ENCODE measurements around the gene VWF.

VWF gene

DNA sequence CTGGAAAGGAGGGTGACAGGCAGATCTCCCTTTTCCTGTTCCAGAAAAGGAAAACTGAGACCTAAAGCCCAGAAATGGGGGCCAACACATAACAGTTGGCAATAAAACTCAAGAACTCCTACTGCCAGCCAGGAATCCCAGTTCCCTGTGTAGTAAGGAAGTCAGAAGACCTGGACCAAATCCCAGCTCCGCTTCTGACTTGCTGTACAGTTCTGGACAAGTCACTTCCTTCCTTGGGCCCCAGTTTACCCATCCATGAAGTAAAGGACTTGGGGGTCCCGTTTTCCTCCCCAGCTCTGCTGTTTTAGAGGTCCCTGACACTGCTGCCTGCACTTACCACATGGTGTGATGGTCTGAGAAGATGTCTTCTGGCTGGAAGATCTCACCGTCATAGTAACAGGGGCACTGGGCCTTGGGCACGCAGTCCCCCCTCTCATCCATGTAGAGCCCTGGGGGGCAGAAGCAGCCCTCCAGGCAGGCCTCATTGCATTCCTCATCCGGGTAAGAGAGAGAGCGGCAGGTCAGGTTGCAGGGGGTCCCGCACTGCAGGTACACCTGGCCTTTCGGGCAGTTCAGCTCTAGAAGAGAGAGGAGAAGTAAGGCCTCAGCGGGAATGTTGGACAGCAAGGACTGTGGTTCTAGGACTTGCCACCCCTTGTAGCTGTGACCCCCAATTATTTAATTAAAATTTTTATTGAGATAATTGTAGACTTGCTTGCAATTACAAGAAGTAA, 72.1 kb downstream of the VWF start:
- Histone ChIP-seq H3K27ac (ENCODE audit: low read length) (no peak overlapping the region), H3K27me3 (ENCODE audit: control insufficient read depth, insufficient read depth, low read length) (no peaks in the 10 kb centered on the region), H3K4me1 (ENCODE audit: control insufficient read depth, low read depth, low read length) (peaks cover 7% of the 10 kb centered on the region), H3K36me3 (ENCODE audit: control insufficient read depth, low read depth, low read length) (no peaks in the 10 kb centered on the region), H3K9ac (ENCODE audit: low read length) (no peak overlapping the region), H3K9me3 (ENCODE audit: control insufficient read depth, low read depth, low read length) (no peaks in the 10 kb centered on the region), H3K4me3 (ENCODE audit: low read length) (no peak overlapping the region)

DNA sequence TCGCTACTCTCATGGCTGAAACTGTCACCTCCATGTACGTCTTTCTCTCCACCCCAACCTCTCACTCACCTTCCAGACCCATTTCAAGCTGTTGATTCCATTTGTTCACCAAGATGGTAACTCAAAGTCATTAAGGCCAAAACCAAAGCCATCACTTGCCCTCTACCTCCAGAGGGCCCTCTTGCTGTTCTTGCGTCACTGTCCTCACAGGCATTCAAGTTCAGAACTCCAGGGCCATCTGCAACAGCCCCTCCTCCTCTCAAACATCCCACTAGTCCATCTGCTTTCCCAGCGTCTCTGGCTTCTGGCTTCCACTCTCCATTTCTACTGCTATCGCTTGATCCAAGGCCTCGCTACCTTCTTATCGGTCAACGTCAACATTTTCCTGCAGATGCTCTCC, 74.5 kb downstream of the VWF start:
- no peaks in the 10 kb centered on the region for H3K9me3 ChIP-seq (ENCODE audit: control insufficient read depth, low read depth, low read length)
- no peak overlapping the region for H3K4me3 ChIP-seq (ENCODE audit: low read length)
- H3K27me3 ChIP-seq (ENCODE audit: control insufficient read depth, insufficient read depth, low read length) = no peaks in the 10 kb centered on the region
- H3K4me1 ChIP-seq (ENCODE audit: control insufficient read depth, low read depth, low read length) = no peaks in the 10 kb centered on the region
- no peak overlapping the region for H3K27ac ChIP-seq (ENCODE audit: low read length)
- no peaks in the 10 kb centered on the region for H3K36me3 ChIP-seq (ENCODE audit: control insufficient read depth, low read depth, low read length)
- no peak overlapping the region for H3K9ac ChIP-seq (ENCODE audit: low read length)

DNA sequence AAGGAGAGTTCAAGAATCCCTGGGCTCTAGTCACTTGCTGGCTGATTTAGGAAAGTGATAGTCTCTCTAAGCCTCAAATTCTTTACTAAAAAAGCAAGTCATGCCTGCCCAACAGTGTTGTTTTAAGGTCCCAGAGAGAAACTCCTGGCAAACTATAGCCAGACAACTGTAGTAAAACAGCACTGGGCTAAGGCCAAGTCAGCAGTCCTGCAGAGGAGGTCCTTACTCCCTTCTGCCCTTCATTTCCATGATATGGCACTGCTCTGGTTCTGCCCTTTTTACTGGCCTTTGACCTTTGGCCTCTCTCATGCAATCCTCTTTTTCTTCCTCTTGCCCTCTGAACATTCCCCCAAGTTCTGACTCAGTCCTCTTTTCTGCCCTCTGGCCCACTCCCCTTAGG, 74.9 kb downstream of the VWF start:
- H3K9me3 ChIP-seq (ENCODE audit: control insufficient read depth, low read depth, low read length) = no peaks in the 10 kb centered on the region
- no peaks in the 10 kb centered on the region for H3K36me3 ChIP-seq (ENCODE audit: control insufficient read depth, low read depth, low read length)
- no peaks in the 10 kb centered on the region for H3K27me3 ChIP-seq (ENCODE audit: control insufficient read depth, insufficient read depth, low read length)
- H3K4me1 ChIP-seq (ENCODE audit: control insufficient read depth, low read depth, low read length) = no peaks in the 10 kb centered on the region
- H3K27ac ChIP-seq (ENCODE audit: low read length) = no peak overlapping the region
- H3K9ac ChIP-seq (ENCODE audit: low read length) = no peak overlapping the region
- H3K4me3 ChIP-seq (ENCODE audit: low read length) = no peak overlapping the region

DNA sequence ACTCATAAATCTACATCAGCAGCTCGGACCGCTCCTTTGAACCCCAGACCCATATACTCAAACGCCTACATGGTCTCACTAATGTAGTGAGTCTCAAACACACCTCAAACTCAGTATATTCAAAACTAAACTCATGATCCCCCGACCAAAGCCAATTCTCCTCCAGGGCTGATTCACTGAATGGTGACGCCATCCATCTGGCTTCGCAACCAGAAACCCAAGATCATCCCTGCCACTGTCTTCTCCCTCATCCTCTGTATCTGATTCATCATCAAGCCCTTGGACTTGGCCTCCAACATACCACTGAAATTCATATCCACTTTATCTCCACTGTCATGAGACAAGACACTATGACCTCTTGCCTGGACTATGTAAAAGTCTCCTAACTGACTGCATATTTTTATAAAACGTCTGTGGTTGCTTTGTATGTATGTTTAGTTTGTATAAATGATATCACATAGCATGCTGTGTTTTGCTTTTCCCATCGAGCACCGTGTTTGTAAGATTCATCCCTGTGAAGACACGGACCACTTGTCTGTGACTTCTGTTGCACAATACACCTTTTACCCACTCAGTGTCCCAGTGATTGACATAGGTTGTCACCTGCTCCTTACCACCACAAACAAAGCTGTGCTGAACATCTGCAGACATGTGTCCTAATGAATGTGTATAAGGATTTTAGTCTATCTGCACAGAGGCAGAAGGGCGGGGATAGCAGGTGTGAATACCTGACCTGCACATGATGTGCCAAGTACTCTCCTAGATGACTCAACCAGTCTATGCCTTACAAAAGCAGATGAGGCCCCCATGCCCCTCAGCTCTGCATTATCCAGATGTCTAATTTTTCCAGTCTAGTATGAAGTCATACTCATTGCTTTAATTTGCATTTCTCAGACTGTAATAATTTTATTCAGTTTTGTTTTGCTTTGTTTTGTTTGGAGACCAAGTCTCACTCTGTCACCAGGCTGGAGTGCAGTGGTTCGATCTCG, 76.9 kb downstream of the VWF start:
- Histone ChIP-seq H3K4me3 (ENCODE audit: low read length) (no peak overlapping the region), H3K9me3 (ENCODE audit: control insufficient read depth, low read depth, low read length) (no peaks in the 10 kb centered on the region), H3K27me3 (ENCODE audit: control insufficient read depth, insufficient read depth, low read length) (no peaks in the 10 kb centered on the region), H3K4me1 (ENCODE audit: control insufficient read depth, low read depth, low read length) (no peaks in the 10 kb centered on the region), H3K36me3 (ENCODE audit: control insufficient read depth, low read depth, low read length) (no peaks in the 10 kb centered on the region), H3K27ac (ENCODE audit: low read length) (no peak overlapping the region), H3K9ac (ENCODE audit: low read length) (no peak overlapping the region)

DNA sequence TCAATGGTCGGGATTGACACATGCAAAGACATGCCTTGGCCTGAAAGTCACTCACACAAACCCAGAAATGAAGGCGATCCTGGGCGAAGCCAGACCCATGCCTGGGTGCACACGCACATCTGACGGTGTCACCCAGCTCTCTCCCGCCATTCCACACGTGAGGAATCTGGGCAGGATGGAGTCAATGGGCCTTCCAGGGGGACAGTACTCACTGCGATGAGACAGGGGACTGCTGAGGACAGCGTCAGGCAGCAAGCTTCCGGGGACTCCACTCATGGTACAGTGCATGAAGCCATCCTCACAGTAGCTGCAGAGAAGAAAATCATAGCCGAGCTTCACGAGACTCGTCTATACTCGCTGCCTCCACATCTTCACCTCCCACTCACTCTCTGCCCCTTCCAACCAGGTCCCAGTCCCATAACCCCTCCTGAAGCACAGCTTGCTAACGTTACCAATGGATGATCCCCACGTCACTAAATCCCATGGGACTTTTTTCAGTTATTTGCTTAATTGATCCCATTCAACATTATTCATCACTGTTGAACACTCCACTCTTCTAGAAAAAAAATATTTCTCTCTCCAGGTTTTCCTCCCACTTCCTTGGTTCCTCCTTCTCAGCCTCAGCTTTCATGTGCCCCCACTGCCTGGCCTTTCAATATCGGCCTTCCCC, 77.8 kb downstream of the VWF start:
- no peak overlapping the region for H3K9ac ChIP-seq (ENCODE audit: low read length)
- no peaks in the 10 kb centered on the region for H3K9me3 ChIP-seq (ENCODE audit: control insufficient read depth, low read depth, low read length)
- H3K4me3 ChIP-seq (ENCODE audit: low read length) = no peak overlapping the region
- H3K27ac ChIP-seq (ENCODE audit: low read length) = no peak overlapping the region
- no peaks in the 10 kb centered on the region for H3K4me1 ChIP-seq (ENCODE audit: control insufficient read depth, low read depth, low read length)
- no peaks in the 10 kb centered on the region for H3K27me3 ChIP-seq (ENCODE audit: control insufficient read depth, insufficient read depth, low read length)
- H3K36me3 ChIP-seq (ENCODE audit: control insufficient read depth, low read depth, low read length) = no peaks in the 10 kb centered on the region

DNA sequence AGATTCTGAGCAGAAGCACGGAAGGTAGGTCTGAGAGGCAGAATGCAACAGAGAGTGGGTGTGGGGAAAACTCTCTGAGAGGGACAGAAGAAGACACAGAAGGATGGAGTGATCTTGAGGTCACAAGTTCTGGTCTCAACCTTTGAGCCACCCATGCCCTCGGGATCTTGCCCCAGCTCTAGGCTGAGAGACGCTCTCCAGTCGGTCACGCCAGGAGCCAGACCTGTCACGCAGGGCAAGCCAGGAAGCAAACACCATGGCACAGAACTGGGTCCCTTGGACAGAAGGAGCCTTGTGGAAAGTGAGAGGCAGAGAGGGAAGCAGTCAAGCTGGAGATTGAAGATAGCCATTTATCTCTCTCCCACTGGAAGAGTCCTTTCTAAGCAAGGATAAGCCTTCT, 79.0 kb downstream of the VWF start:
- Histone ChIP-seq H3K9ac (ENCODE audit: low read length) (no peak overlapping the region), H3K27me3 (ENCODE audit: control insufficient read depth, insufficient read depth, low read length) (no peaks in the 10 kb centered on the region), H3K4me1 (ENCODE audit: control insufficient read depth, low read depth, low read length) (no peaks in the 10 kb centered on the region), H3K9me3 (ENCODE audit: control insufficient read depth, low read depth, low read length) (no peaks in the 10 kb centered on the region), H3K27ac (ENCODE audit: low read length) (no peak overlapping the region), H3K36me3 (ENCODE audit: control insufficient read depth, low read depth, low read length) (no peaks in the 10 kb centered on the region), H3K4me3 (ENCODE audit: low read length) (no peak overlapping the region)

DNA sequence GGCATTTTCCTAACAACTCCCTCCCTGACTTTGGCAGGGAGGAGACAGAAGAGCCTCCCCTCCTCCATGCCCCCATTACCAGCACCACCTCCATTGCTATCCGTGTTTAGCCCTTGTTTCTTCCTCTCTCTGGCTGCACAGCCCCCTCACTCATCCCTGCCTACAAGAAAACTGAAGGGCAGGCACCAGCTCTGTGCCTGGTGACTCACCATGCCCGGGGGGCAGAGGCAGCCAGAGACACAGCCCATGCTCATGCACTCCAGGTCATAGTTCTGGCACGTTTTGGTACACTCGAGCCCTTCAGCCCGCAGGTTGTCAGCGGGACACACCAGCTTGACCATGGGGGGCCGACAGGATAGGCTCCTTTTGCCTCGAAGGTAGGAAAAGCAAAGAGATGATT, 80.4 kb downstream of the VWF start:
- Histone ChIP-seq H3K9ac (ENCODE audit: low read length) (no peak overlapping the region), H3K4me3 (ENCODE audit: low read length) (no peak overlapping the region), H3K9me3 (ENCODE audit: control insufficient read depth, low read depth, low read length) (no peaks in the 10 kb centered on the region), H3K27ac (ENCODE audit: low read length) (no peak overlapping the region), H3K27me3 (ENCODE audit: control insufficient read depth, insufficient read depth, low read length) (peaks cover 4% of the 10 kb centered on the region), H3K4me1 (ENCODE audit: control insufficient read depth, low read depth, low read length) (no peaks in the 10 kb centered on the region), H3K36me3 (ENCODE audit: control insufficient read depth, low read depth, low read length) (no peaks in the 10 kb centered on the region)

DNA sequence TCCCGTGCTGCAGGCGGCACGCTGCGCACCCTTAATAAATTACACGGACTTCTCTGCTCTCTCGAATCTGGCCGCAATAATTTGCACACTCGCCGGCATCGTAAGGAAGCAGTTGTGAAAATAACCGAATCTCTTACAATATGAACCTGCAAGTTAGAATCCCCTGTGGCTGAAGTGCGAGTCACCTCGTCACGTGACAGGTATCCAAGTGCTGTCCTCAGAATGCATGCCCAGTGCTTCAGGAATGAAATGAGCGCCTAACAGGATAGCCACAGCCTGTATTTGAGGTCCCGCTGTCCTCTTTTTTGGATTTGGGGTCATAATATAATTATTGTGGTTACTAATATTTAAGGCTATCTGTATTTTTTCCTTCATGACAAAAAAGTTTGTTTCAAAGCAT, 82.0 kb downstream of the VWF start:
- H3K9me3 ChIP-seq (ENCODE audit: control insufficient read depth, low read depth, low read length) = no peaks in the 10 kb centered on the region
- peaks cover 6% of the 10 kb centered on the region for H3K4me1 ChIP-seq (ENCODE audit: control insufficient read depth, low read depth, low read length)
- H3K27me3 ChIP-seq (ENCODE audit: control insufficient read depth, insufficient read depth, low read length) = peaks cover 8% of the 10 kb centered on the region
- no peaks in the 10 kb centered on the region for H3K36me3 ChIP-seq (ENCODE audit: control insufficient read depth, low read depth, low read length)
- H3K4me3 ChIP-seq (ENCODE audit: low read length) = no peak overlapping the region
- H3K27ac ChIP-seq (ENCODE audit: low read length) = no peak overlapping the region
- H3K9ac ChIP-seq (ENCODE audit: low read length) = no peak overlapping the region

DNA sequence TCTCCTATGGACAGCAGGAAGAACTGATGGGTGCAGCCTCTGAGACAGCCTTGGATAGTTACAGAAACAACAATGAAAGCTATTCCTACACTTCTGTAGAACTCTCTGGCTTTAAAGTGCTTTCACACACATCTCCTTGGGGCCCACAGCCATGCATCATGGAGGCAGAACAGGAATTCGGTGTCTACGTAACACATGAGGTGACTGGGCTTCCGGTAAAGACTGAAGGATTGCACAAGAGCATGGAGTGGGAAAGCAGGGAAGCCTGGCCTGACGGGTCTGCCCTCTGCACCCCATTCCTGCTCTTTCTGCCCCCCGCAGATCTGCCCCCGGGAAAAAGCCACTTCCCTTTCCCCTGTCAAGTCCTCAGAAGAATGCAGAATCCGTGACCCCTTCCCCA, 82.6 kb downstream of the VWF start:
- Histone ChIP-seq H3K36me3 (ENCODE audit: control insufficient read depth, low read depth, low read length) (no peaks in the 10 kb centered on the region), H3K27ac (ENCODE audit: low read length) (no peak overlapping the region), H3K9me3 (ENCODE audit: control insufficient read depth, low read depth, low read length) (no peaks in the 10 kb centered on the region), H3K27me3 (ENCODE audit: control insufficient read depth, insufficient read depth, low read length) (peaks cover 8% of the 10 kb centered on the region), H3K4me3 (ENCODE audit: low read length) (no peak overlapping the region), H3K9ac (ENCODE audit: low read length) (no peak overlapping the region), H3K4me1 (ENCODE audit: control insufficient read depth, low read depth, low read length) (peaks cover 6% of the 10 kb centered on the region)

DNA sequence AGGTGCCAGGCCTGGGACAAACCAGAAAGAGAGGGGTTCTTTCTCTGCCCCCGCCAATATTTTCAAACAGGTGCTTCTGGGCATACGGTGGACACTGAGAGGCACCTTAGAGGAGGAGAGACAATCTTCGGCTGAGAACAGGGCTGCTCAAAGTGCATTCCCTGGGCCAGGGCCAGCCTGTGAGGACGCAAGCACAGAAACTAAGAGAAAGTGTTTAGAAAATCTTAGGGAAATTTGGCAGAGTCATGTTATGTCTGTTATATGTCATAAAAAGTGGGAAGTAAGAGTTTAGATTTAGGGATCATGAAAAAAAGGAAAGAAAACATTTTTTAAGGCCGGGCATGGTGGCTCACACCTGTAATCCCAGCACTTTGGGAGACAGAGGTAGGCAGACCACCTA, 83.7 kb downstream of the VWF start:
- Histone ChIP-seq H3K36me3 (ENCODE audit: control insufficient read depth, low read depth, low read length) (no peaks in the 10 kb centered on the region), H3K27me3 (ENCODE audit: control insufficient read depth, insufficient read depth, low read length) (peaks cover 8% of the 10 kb centered on the region), H3K4me1 (ENCODE audit: control insufficient read depth, low read depth, low read length) (peaks cover 6% of the 10 kb centered on the region), H3K4me3 (ENCODE audit: low read length) (no peak overlapping the region), H3K27ac (ENCODE audit: low read length) (no peak overlapping the region), H3K9me3 (ENCODE audit: control insufficient read depth, low read depth, low read length) (no peaks in the 10 kb centered on the region), H3K9ac (ENCODE audit: low read length) (no peak overlapping the region)

DNA sequence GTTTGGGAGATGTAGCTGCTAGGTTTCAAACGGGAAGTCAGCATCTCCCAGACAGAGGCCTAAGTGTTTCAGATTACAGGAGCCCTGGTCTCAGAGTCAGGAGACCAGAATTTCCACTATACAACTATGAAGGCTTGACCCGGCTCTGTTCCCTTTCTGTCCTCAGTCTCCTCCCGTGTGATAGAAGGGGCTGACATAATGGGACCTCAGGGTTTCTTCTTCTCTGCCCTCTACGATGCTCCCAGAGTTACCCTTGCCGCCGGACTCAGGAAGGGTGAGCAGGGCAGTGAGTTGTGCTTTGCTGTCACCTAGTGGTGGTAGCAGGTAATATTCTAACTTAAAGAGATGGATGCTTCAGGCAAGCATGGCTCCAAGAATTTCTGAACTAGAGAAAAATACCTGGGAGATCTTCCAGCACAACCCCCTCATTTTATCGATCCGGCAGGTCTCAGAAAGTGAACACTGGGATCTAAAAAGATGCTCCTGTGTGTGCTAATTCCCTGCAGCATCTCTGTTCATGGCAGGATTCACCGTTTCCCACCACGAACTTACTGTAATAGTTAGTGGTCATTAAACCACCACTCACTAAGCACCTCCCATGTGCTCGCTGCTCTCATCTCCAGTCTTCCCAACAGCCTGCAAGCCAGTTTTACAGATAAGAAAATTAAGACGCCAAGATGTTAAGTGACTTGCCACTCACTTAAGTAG, 84.4 kb downstream of the VWF start:
- H3K36me3 ChIP-seq (ENCODE audit: control insufficient read depth, low read depth, low read length) = no peaks in the 10 kb centered on the region
- H3K9me3 ChIP-seq (ENCODE audit: control insufficient read depth, low read depth, low read length) = no peaks in the 10 kb centered on the region
- no peak overlapping the region for H3K27ac ChIP-seq (ENCODE audit: low read length)
- peaks cover 6% of the 10 kb centered on the region for H3K4me1 ChIP-seq (ENCODE audit: control insufficient read depth, low read depth, low read length)
- H3K4me3 ChIP-seq (ENCODE audit: low read length) = no peak overlapping the region
- H3K27me3 ChIP-seq (ENCODE audit: control insufficient read depth, insufficient read depth, low read length) = peaks cover 8% of the 10 kb centered on the region
- no peak overlapping the region for H3K9ac ChIP-seq (ENCODE audit: low read length)

All from iPS-18a (cell line).